ENCODE data around the gene TMEM44. TPM values are rescaled to one million over a fixed set of nuclear protein-coding genes. Genes with fewer than 3 reads are reported as not detected.

The TMEM44 gene
- total RNA-seq, 1 donor from 2014 or later = 10.4 TPM

DNA sequence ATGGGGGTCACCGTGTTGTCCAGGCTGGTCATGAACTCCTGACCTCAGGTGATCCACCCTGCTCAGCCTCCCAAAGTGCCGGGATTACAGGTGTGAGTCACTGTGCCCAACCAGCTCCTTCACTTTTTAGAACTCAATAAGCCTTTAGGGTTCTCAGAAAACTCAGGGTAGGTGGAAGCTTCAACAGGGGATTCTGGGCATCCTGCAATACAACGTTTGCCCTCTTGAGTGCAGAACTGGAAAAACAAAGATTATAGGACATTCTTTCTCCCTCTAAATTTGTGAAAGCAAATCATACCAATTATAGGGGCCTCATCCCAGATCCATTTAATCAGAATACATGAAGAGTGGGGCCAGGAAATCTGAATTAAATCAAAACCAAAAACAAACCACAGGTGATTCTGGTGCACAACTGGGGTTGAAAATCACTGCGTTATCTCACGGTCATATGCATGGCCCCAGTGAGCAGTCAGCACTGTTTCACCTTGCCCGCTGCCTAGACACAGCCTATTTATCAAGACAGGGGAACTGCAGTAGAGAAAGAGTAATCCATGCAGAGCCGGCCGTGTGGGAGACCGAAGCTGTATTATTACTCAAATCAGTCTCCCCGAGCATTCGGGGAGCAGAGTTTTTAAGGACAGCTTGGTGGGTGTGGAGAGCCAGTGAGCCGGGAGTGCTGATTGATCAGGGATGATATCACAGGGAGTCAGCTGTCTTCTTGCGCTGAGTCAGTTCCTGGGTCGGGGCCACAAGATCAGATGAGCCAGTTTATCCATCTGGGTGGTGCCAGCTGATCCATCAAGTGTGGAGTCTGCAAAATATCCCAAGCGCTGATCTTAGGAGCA is 58.4 kb downstream of the TMEM44 start:
- TF ChIP-seq CTCF (IDR thresholded peaks at IDR 0.05) = no peak
- TF ChIP-seq EZH2phosphoT487 (IDR thresholded peaks at IDR 0.05) = no peak
- TF ChIP-seq EZH2 (IDR thresholded peaks at IDR 0.05) = no peak
- H3K4me3 ChIP-seq = no peak overlapping the region
- peaks cover 9% of the 10 kb centered on the region for H3K4me1 ChIP-seq
- H3K27me3 Mint-ChIP-seq (ENCODE audit: insufficient read depth, low read depth) = peaks cover 6% of the 10 kb centered on the region
- H3K4me1 Mint-ChIP-seq = peaks cover 21% of the 10 kb centered on the region
- H2AFZ ChIP-seq (replicated peaks) = peak overlapping the region; percentile 48
- no peaks in the 10 kb centered on the region for H3K9me3 Mint-ChIP-seq
- no peak overlapping the region for H3K9ac ChIP-seq
- no peak overlapping the region for H3K4me3 Mint-ChIP-seq
- H3K27me3 ChIP-seq = no peaks in the 10 kb centered on the region
- DNase-seq (ENCODE audit: low spot score) = no peak
- H3K27ac Mint-ChIP-seq = no peak overlapping the region
- H3K27ac ChIP-seq = no peak overlapping the region
- H3F3A ChIP-seq (ENCODE audit: low read depth) = no peaks in the 10 kb centered on the region
- no peaks in the 10 kb centered on the region for H3K9me3 ChIP-seq (ENCODE audit: low read depth)
- H3K79me2 ChIP-seq (ENCODE audit: low read depth) = no peaks in the 10 kb centered on the region
- no peaks in the 10 kb centered on the region for H3K36me3 Mint-ChIP-seq
- H3K4me2 ChIP-seq = no peak overlapping the region
- no peaks in the 10 kb centered on the region for H3K36me3 ChIP-seq
- no peaks in the 10 kb centered on the region for H4K20me1 ChIP-seq (ENCODE audit: low read depth)

- H3K27me3 ChIP-seq = no peaks in the 10 kb centered on the region
- H3K4me3 ChIP-seq = no peak overlapping the region
- H3K9ac ChIP-seq = no peak overlapping the region
- no peaks in the 10 kb centered on the region for H3F3A ChIP-seq (ENCODE audit: low read depth)
- H2AFZ ChIP-seq (replicated peaks) = no peak overlapping the region
- DNase-seq (ENCODE audit: low spot score) = peak; percentile 76
- H3K9me3 Mint-ChIP-seq = no peaks in the 10 kb centered on the region
- no peaks in the 10 kb centered on the region for H3K9me3 ChIP-seq (ENCODE audit: low read depth)
- TF ChIP-seq EZH2 (IDR thresholded peaks at IDR 0.05) (no peak), EZH2phosphoT487 (IDR thresholded peaks at IDR 0.05) (no peak), CTCF (IDR thresholded peaks at IDR 0.05) (peak; percentile 62)
- H3K27me3 Mint-ChIP-seq (ENCODE audit: insufficient read depth, low read depth) = peaks cover 8% of the 10 kb centered on the region
- H3K4me3 Mint-ChIP-seq = no peak overlapping the region
- no peak overlapping the region for H3K4me2 ChIP-seq
- H3K4me1 Mint-ChIP-seq = peaks cover 21% of the 10 kb centered on the region
- H3K79me2 ChIP-seq (ENCODE audit: low read depth) = no peaks in the 10 kb centered on the region
- no peak overlapping the region for H3K27ac Mint-ChIP-seq
- no peaks in the 10 kb centered on the region for H3K36me3 ChIP-seq
- no peak overlapping the region for H3K27ac ChIP-seq
- no peaks in the 10 kb centered on the region for H3K36me3 Mint-ChIP-seq
- no peaks in the 10 kb centered on the region for H4K20me1 ChIP-seq (ENCODE audit: low read depth)
- peaks cover 9% of the 10 kb centered on the region for H3K4me1 ChIP-seq
Measured at GRCh38 chr3:194573680-194574437, 59.4 kb downstream of the TMEM44 start.

DNA sequence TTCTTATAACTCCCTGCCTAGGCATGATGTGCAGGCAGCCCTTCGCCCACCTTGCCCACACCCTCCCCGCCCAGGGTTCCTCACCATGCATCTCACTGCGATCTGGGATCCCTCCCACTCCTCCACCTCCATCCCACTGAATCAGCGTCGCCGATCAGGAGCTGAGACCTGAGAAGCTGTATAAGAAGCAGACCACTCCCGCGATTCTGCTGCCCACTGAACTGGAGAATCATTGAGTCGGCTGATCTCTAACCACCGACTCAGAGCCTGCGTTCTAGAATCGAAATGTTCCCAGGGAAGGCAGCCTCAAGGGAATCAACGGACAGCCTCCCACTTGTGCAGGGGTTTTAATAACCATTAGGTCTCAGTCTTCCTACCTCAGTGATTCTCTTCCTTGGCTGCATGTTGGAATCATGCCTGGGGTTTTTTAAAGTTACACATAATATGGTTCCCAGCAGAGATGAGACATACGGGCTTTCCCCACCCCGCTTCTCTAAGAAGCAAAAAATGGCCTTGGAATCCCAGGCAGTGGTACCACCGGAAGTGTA is 60.2 kb downstream of the TMEM44 start:
- H3K9ac ChIP-seq = no peak overlapping the region
- H3K27ac ChIP-seq = no peak overlapping the region
- no peak overlapping the region for H3K4me2 ChIP-seq

More for the DNA sequence above, 60.2 kb downstream of the TMEM44 start:
- Histone ChIP-seq H4K20me1 (ENCODE audit: low read depth) (no peaks in the 10 kb centered on the region), H3K36me3 (no peaks in the 10 kb centered on the region), H3K4me1 (peaks cover 9% of the 10 kb centered on the region), H3K27me3 (no peaks in the 10 kb centered on the region), H3K79me2 (ENCODE audit: low read depth) (no peaks in the 10 kb centered on the region), H3K9me3 (ENCODE audit: low read depth) (no peaks in the 10 kb centered on the region), H3K4me3 (no peak overlapping the region), H2AFZ (replicated peaks) (no peak overlapping the region), H3F3A (ENCODE audit: low read depth) (no peaks in the 10 kb centered on the region)
- peaks cover 8% of the 10 kb centered on the region for H3K27me3 Mint-ChIP-seq (ENCODE audit: insufficient read depth, low read depth)
- H3K9me3 Mint-ChIP-seq = no peaks in the 10 kb centered on the region
- DNase-seq (ENCODE audit: low spot score) = no peak
- peak overlapping the region; percentile 9 for H3K27ac Mint-ChIP-seq
- peaks cover 21% of the 10 kb centered on the region for H3K4me1 Mint-ChIP-seq
- TF ChIP-seq EZH2phosphoT487 (IDR thresholded peaks at IDR 0.05) (no peak), CTCF (IDR thresholded peaks at IDR 0.05) (no peak), EZH2 (IDR thresholded peaks at IDR 0.05) (no peak)
- H3K36me3 Mint-ChIP-seq = no peaks in the 10 kb centered on the region
- no peak overlapping the region for H3K4me3 Mint-ChIP-seq
